ENCODE data around the gene SLC22A13. TPM values are rescaled to one million over a fixed set of nuclear protein-coding genes. Genes with fewer than 3 reads are reported as not detected.

Gene SLC22A13
- total and polyA plus RNA-seq, 10 of the 15 experiments (the other 5 are each of a cell fraction or from before 2014, with no cell fraction given), result 0.03 to 0.19 (median 0.11) TPM; not detected in 5

DNA sequence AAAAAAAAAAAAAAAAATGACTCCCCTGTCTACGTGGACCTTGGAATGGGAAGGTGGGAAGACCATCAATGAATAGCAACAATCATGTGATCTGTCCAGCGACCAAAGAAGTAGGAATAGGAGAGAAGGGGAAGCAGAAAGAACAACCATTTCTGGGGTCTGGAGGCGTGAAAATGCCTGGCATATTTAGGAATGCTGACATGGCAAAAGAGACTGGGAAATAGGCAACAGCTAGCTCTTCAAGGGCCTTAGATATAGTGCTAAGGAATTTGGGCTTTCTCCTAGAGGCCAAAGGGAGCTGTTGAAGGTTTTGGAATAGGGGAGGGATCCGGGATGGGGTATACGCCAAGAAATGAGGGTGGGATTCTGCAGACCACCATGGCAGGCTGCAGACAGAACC is 5.9 kb downstream of the SLC22A13 start:
- Histone ChIP-seq H3K4me3 (no peak overlapping the region), H3K4me2 (ENCODE audit: control insufficient read depth, insufficient read depth) (no peak overlapping the region), H3K9me3 (replicated peaks; ENCODE audit: control insufficient read depth, insufficient read depth, low read length) (no peaks in the 10 kb centered on the region; the same call in 2 of the 3 replicates), H2AFZ (ENCODE audit: control insufficient read depth, low read depth, low read length) (no peak overlapping the region), H3K9ac (ENCODE audit: control insufficient read depth, insufficient read depth, low read length) (no peak overlapping the region), H4K20me1 (ENCODE audit: control insufficient read depth, insufficient read depth) (no peaks in the 10 kb centered on the region), H3K79me2 (ENCODE audit: control insufficient read depth, insufficient read depth, low read length) (no peaks in the 10 kb centered on the region), H3K27ac (ENCODE audit: control insufficient read depth, insufficient read depth) (no peak overlapping the region), H3K27me3 (replicated peaks in 1 of 2; ENCODE audit: control insufficient read depth in 2 of 2, insufficient read depth in 2 of 2, low read length in 1 of 2) (no peaks in the 10 kb centered on the region), H3K36me3 (ENCODE audit: control insufficient read depth in 2 of 2, insufficient read depth in 2 of 2, low read length in 1 of 2) (no peaks in the 10 kb centered on the region), H3K4me1 (ENCODE audit: control insufficient read depth, insufficient read depth, low read length) (peaks cover 14% of the 10 kb centered on the region)
- ChIA-PET RAD21 (ENCODE audit: unreplicated experiment) (no interaction called here), POLR2A (interaction anchor here (0.6 kb wide), 1 partner anchor 219 kb away, joined by 4 read pairs; no protein-coding TSS in a partner anchor), SMC1A (ENCODE audit: uncharacterized antibody, unreplicated experiment) (interaction anchor here (0.6 kb wide), 1 partner anchor 77 kb away, joined by 3 read pairs; no protein-coding TSS in a partner anchor), CTCF (no interaction called here)
- ATAC-seq (no peak), DNase-seq (ENCODE audit: low read depth, low spot score) (no peak), FAIRE-seq (no peak)
- intact Hi-C loops (cut with micrococcal nuclease; ENCODE audit: unreplicated experiment) (no loop called here), in situ Hi-C loops (cut with MboI) (no loop called here)
- no TSS peak for BruUV-seq (replicated peaks)
- TF ChIP-seq, protein P1, sequence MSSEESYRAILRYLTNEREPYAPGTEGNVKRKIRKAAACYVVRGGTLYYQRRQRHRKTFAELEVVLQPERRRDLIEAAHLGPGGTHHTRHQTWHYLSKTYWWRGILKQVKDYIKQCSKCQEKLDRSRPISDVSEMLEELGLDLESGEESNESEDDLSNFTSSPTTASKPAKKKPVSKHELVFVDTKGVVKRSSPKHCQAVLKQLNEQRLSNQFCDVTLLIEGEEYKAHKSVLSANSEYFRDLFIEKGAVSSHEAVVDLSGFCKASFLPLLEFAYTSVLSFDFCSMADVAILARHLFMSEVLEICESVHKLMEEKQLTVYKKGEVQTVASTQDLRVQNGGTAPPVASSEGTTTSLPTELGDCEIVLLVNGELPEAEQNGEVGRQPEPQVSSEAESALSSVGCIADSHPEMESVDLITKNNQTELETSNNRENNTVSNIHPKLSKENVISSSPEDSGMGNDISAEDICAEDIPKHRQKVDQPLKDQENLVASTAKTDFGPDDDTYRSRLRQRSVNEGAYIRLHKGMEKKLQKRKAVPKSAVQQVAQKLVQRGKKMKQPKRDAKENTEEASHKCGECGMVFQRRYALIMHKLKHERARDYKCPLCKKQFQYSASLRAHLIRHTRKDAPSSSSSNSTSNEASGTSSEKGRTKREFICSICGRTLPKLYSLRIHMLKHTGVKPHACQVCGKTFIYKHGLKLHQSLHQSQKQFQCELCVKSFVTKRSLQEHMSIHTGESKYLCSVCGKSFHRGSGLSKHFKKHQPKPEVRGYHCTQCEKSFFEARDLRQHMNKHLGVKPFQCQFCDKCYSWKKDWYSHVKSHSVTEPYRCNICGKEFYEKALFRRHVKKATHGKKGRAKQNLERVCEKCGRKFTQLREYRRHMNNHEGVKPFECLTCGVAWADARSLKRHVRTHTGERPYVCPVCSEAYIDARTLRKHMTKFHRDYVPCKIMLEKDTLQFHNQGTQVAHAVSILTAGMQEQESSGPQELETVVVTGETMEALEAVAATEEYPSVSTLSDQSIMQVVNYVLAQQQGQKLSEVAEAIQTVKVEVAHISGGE (CRISPR knock-in tag; IDR thresholded peaks at IDR 0.05), result no peak
- TF ChIP-seq SIN3A (IDR thresholded peaks at IDR 0.05; ENCODE audit: low read depth, low read length), result no peak
- no peak for TF ChIP-seq MEF2B (IDR thresholded peaks at IDR 0.05; ENCODE audit: partially characterized antibody, poor library complexity, severe bottlenecking)
- TF ChIP-seq, protein P2, sequence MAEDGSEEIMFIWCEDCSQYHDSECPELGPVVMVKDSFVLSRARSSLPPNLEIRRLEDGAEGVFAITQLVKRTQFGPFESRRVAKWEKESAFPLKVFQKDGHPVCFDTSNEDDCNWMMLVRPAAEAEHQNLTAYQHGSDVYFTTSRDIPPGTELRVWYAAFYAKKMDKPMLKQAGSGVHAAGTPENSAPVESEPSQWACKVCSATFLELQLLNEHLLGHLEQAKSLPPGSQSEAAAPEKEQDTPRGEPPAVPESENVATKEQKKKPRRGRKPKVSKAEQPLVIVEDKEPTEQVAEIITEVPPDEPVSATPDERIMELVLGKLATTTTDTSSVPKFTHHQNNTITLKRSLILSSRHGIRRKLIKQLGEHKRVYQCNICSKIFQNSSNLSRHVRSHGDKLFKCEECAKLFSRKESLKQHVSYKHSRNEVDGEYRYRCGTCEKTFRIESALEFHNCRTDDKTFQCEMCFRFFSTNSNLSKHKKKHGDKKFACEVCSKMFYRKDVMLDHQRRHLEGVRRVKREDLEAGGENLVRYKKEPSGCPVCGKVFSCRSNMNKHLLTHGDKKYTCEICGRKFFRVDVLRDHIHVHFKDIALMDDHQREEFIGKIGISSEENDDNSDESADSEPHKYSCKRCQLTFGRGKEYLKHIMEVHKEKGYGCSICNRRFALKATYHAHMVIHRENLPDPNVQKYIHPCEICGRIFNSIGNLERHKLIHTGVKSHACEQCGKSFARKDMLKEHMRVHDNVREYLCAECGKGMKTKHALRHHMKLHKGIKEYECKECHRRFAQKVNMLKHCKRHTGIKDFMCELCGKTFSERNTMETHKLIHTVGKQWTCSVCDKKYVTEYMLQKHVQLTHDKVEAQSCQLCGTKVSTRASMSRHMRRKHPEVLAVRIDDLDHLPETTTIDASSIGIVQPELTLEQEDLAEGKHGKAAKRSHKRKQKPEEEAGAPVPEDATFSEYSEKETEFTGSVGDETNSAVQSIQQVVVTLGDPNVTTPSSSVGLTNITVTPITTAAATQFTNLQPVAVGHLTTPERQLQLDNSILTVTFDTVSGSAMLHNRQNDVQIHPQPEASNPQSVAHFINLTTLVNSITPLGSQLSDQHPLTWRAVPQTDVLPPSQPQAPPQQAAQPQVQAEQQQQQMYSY (CRISPR knock-in tag; IDR thresholded peaks at IDR 0.05), result no peak
- no peak for TF ChIP-seq NBN (IDR thresholded peaks at IDR 0.05)
- no peak for TF ChIP-seq BCL11A (IDR thresholded peaks at IDR 0.05; ENCODE audit: low read depth, low read length)
- TF ChIP-seq, protein P3, sequence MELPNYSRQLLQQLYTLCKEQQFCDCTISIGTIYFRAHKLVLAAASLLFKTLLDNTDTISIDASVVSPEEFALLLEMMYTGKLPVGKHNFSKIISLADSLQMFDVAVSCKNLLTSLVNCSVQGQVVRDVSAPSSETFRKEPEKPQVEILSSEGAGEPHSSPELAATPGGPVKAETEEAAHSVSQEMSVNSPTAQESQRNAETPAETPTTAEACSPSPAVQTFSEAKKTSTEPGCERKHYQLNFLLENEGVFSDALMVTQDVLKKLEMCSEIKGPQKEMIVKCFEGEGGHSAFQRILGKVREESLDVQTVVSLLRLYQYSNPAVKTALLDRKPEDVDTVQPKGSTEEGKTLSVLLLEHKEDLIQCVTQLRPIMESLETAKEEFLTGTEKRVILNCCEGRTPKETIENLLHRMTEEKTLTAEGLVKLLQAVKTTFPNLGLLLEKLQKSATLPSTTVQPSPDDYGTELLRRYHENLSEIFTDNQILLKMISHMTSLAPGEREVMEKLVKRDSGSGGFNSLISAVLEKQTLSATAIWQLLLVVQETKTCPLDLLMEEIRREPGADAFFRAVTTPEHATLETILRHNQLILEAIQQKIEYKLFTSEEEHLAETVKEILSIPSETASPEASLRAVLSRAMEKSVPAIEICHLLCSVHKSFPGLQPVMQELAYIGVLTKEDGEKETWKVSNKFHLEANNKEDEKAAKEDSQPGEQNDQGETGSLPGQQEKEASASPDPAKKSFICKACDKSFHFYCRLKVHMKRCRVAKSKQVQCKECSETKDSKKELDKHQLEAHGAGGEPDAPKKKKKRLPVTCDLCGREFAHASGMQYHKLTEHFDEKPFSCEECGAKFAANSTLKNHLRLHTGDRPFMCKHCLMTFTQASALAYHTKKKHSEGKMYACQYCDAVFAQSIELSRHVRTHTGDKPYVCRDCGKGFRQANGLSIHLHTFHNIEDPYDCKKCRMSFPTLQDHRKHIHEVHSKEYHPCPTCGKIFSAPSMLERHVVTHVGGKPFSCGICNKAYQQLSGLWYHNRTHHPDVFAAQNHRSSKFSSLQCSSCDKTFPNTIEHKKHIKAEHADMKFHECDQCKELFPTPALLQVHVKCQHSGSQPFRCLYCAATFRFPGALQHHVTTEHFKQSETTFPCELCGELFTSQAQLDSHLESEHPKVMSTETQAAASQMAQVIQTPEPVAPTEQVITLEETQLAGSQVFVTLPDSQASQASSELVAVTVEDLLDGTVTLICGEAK (IDR thresholded peaks at IDR 0.05; ENCODE audit: borderline replicate concordance), result no peak
- TF ChIP-seq STAT3 (IDR thresholded peaks at IDR 0.05; ENCODE audit: low read depth, low read length), result no peak
- TF ChIP-seq, protein P4, sequence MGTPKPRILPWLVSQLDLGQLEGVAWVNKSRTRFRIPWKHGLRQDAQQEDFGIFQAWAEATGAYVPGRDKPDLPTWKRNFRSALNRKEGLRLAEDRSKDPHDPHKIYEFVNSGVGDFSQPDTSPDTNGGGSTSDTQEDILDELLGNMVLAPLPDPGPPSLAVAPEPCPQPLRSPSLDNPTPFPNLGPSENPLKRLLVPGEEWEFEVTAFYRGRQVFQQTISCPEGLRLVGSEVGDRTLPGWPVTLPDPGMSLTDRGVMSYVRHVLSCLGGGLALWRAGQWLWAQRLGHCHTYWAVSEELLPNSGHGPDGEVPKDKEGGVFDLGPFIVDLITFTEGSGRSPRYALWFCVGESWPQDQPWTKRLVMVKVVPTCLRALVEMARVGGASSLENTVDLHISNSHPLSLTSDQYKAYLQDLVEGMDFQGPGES (IDR thresholded peaks at IDR 0.05), result no peak
- TF ChIP-seq SMAD5 (IDR thresholded peaks at IDR 0.05; ENCODE audit: low read depth), result no peak
- 69% methylated on average over 5 of the region's 5 CpGs for WGBS (ENCODE audit: insufficient coverage, insufficient replicate concordance, low lambda C conversion rate, missing lambda C conversion rate)
